Stomach (tissue), 4 donors: ENCODE measurements around the gene LRRC34.

ENCODE experiments used
- POLR2A ChIP-seq, 4 donors: fragments of 450-650 bp; IDR thresholded peaks; one replicate each; pipeline ENCODE4 v1.6.1; 2016; ENCODE audit warnings: antibody characterized with exemption in 4 of 4, control low read depth in 2 of 4, mild to moderate bottlenecking in 1 of 4, moderate library complexity in 1 of 4
- TF ChIP-seq, protein P1 (sequence below), 7 experiments: fragments of 450-650 bp in 4 of 7; fragments of 200-600 bp in 3 of 7; sonication (generic) in 3 of 7; IDR thresholded peaks; one replicate each; pipeline ENCODE4 v1.5.1; 2016 to 2019; ENCODE audit warnings: antibody characterized with exemption in 7 of 7, control low read depth in 2 of 7, mild to moderate bottlenecking in 1 of 7

DNA sequence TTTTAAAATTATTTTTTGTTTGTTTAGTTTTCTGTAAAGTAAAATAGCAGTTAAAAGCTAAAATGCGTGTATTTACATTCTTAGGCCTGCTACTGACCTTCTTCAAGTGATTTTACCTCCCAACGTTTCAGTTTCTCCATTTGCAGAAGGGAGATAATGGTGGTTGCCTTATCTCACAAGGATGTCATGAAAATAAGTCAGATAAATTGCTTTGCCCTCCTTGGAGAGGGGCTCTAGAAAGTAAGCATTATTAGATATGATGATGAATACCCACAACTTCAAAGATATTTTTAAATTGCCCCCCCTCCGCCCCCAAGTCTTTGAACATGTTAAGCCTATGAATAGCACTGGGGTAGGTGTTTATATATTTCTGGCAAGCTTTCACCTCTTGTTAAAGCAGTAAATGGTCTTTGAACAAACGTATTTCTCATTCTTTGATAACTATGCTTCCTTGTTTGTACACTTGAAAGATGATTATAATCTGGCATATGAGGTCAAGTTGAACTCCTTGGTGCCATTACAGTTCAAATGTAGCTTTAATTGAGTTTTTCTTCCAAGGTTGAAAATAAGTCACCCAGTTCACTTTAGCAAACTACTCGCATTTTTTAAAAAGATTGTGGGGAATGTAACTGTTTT, 54.2 kb downstream of the LRRC34 start:
- TF ChIP-seq, protein P1, sequence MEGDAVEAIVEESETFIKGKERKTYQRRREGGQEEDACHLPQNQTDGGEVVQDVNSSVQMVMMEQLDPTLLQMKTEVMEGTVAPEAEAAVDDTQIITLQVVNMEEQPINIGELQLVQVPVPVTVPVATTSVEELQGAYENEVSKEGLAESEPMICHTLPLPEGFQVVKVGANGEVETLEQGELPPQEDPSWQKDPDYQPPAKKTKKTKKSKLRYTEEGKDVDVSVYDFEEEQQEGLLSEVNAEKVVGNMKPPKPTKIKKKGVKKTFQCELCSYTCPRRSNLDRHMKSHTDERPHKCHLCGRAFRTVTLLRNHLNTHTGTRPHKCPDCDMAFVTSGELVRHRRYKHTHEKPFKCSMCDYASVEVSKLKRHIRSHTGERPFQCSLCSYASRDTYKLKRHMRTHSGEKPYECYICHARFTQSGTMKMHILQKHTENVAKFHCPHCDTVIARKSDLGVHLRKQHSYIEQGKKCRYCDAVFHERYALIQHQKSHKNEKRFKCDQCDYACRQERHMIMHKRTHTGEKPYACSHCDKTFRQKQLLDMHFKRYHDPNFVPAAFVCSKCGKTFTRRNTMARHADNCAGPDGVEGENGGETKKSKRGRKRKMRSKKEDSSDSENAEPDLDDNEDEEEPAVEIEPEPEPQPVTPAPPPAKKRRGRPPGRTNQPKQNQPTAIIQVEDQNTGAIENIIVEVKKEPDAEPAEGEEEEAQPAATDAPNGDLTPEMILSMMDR (IDR thresholded peaks at IDR 0.05), result no peak
- no peak for TF ChIP-seq POLR2A (IDR thresholded peaks at IDR 0.05)
